H1 (cell line): ENCODE measurements around the gene CLDN6.

Experiments
- CHD2 ChIP-seq: IDR thresholded peaks from 2 replicates; pipeline ENCODE4 v1.6.1; 2012; ENCODE audit warnings: low read length, improper control_type of control experiment
- EP300 ChIP-seq, 2 experiments: IDR thresholded peaks; 1 replicate in 1 of 2; 2 replicates in 1 of 2; pipeline ENCODE4 v1.6.1; 2011 to 2012; ENCODE audit warnings: low read depth in 2 of 2, low read length in 2 of 2, mild to moderate bottlenecking in 2 of 2, borderline replicate concordance in 1 of 2, inconsistent platforms in 1 of 2, moderate library complexity in 1 of 2
- KDM1A ChIP-seq: fragments of 200-600, 300-600 bp; sonication (generic); IDR thresholded peaks from 2 replicates; pipeline ENCODE4 v1.7.1; 2016; ENCODE audit warnings: mild to moderate bottlenecking, low read length, borderline replicate concordance
- POLR2AphosphoS5 ChIP-seq: IDR thresholded peaks from 2 replicates; pipeline ENCODE4 v1.6.1; 2011; ENCODE audit warnings: low read depth, low read length

DNA sequence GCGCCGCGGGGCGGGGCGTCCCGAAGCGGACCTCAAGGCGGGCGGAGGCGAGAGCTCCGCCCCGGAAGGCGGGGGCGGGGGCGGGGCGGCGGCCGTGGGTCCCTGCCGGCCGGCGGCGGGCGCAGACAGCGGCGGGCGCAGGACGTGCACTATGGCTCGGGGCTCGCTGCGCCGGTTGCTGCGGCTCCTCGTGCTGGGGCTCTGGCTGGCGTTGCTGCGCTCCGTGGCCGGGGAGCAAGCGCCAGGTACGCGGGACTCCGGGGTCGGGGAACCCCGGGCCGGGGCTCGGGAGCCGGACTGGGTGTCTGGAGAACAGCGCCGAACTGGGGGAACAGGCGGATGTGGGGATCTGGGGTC, 2.2 kb upstream of the CLDN6 start, which contains the start of gene TNFRSF12A:
- TF ChIP-seq KDM1A (no peak), CHD2 (0 out of 2 replicates have a peak, but pooled peaks have one; percentile 13), EP300 (IDR thresholded peaks at IDR 0.05; ENCODE audit: borderline replicate concordance in 1 of 2, low read depth in 2 of 2, low read length in 2 of 2) (no peak), POLR2AphosphoS5 (no peak; the same call in none of the 2 replicates)
